ENCODE data around the gene KIF11. TPM values are rescaled to one million over a fixed set of nuclear protein-coding genes. Genes with fewer than 3 reads are reported as not detected.

KIF11 gene
- total RNA-seq, 1 experiment from 2014 or later: 33.8 TPM

DNA sequence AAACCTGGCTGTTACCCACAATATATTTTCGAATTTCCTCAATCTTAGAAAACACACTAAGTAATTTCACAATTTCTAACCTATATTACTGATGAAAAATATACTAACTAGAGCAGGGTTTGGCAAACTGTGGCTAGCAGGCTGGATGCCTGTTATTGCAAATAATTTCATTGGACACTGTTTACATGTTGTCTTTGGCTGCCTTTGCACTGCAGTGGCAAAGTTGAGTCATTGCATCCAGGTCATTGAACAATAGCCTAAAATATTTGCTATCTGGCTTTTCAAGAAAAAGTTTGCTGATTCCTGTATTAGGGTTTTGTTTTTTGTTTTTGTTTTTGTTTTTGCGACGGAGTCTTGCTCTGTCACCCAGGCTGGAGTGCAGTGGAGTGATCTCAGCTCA lies 47.2 kb downstream of the KIF11 start:
- Histone ChIP-seq H3K4me1 (ENCODE audit: control insufficient read depth in 1 of 2, insufficient read depth in 2 of 2, low read length in 2 of 2) (peaks cover 6 to 26% of the 10 kb centered on the region in 2 experiments; a peak in 3 of 4 replicates), H3K36me3 (ENCODE audit: control insufficient read depth in 1 of 2, insufficient read depth in 2 of 2, low read length in 2 of 2) (peaks cover 22 to 34% of the 10 kb centered on the region in 2 experiments), H3K9me3 (ENCODE audit: control insufficient read depth in 1 of 2, insufficient read depth in 1 of 2, low read depth in 1 of 2, low read length in 2 of 2) (no peaks in the 10 kb centered on the region), H4K20me1 (ENCODE audit: insufficient read depth) (no peaks in the 10 kb centered on the region; the same call in 1 of the 2 replicates), H3K9ac (ENCODE audit: low read length) (no peak overlapping the region), H3K4me2 (ENCODE audit: low read length) (no peak overlapping the region), H2AFZ (ENCODE audit: low read depth, low read length, poor library complexity, severe bottlenecking) (no peak overlapping the region), H3K79me2 (ENCODE audit: insufficient read depth, low read length) (peaks cover 26% of the 10 kb centered on the region), H3K27ac (ENCODE audit: low read depth, low read length) (no peak overlapping the region), H3K9me2 (ENCODE audit: insufficient read depth) (no peaks in the 10 kb centered on the region), H3K4me3 (replicated peaks in 1 of 2; ENCODE audit: low read depth in 1 of 2, low read length in 2 of 2) (no peak overlapping the region), H3K27me3 (ENCODE audit: insufficient read depth, low read length) (no peaks in the 10 kb centered on the region)
- ATAC-seq (no peak), DNase-seq (ENCODE audit: low read depth, low spot score) (peak; percentile 8)
- ChIA-PET RAD21 (ENCODE audit: low non-redundant PET in 1 of 2, low total read pairs in 2 of 2, uncharacterized antibody in 2 of 2, unreplicated experiment in 2 of 2) (no interaction called here), POLR2A (no interaction called here), CTCF (no interaction called here)
- intact Hi-C loops (cut with micrococcal nuclease): loop anchor here (5.0 kb wide), 1 partner anchor 48 kb away; the partner anchor contains the start of gene KIF11
- no TSS peak for BruUV-seq (replicated peaks)
- TF ChIP-seq CEBPB (IDR thresholded peaks at IDR 0.05; ENCODE audit: low read depth) (peak; percentile 22; the same call in 1 of the 2 replicates), CBX3 (IDR thresholded peaks at IDR 0.05; ENCODE audit: low read depth) (no peak), YY1 (IDR thresholded peaks at IDR 0.05; ENCODE audit: extremely low read depth, insufficient replicate concordance, low read depth, low read length) (no peak), EZH2phosphoT487 (IDR thresholded peaks at IDR 0.05; ENCODE audit: borderline replicate concordance) (no peak), JUND (IDR thresholded peaks at IDR 0.05) (peak; percentile 61), CTCF (IDR thresholded peaks at IDR 0.05 in 2 of 3, conservative IDR thresholded peaks at IDR 0.05 in 1 of 3; ENCODE audit: borderline replicate concordance in 1 of 3, insufficient read depth in 1 of 3, low read depth in 2 of 3, low read length in 2 of 3) (no peak), SP1 (IDR thresholded peaks at IDR 0.05; ENCODE audit: low read depth) (no peak), TCF7L2 (IDR thresholded peaks at IDR 0.05; ENCODE audit: borderline replicate concordance, extremely low read depth, insufficient read depth, insufficient read length) (no peak), FOSL1 (IDR thresholded peaks at IDR 0.05; ENCODE audit: low read depth) (peak; percentile 57), POLR2AphosphoS5 (IDR thresholded peaks at IDR 0.05; ENCODE audit: low read depth, low read length) (0 out of 2 replicates have a peak, but pooled peaks have one; percentile 14)
